ENCODE measurements around the gene SMARCA1.
A peak's percentile ranks its signal among the peaks of the same experiment; 100 is the strongest.

DNA sequence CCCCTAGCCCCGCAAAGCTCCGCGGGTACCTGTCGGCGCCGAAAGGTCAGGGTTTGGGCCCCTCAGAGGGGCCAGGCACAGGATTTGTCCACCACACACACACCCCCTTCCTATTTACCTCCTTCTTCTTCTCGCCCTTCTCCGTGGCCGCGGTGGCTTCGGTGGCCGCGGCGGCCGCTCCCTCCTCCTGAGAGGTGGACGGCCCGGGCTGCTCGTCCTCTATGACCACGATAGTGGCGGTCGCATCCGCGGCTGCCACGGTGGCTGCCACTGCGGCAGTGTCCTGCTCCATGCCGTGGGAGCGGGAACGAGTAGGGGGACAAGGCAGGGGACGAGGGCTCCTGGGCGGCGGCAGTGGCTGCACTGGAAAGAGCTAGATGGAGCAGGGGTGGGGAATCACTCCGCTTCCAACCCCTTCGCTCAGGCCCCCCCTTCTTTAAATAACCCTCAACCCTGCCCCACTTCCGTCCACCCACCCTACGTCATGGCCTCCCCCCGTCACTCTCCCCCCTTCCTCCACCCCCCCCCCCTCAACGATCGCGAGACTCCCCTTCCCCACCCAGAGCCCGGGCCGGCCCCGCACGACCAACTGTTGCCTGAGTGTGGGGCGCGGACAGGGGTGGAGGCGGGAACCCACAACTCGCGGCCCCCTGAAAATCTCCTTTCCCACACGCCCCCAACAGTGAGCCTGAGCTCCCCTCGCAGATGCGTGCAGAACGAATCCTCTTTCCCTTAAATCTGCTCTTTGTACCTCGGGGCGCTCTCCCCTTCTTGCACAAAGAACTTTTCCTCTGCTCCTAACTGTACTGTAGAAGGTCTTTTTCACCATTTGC, at the start of gene SMARCA1:
- TF ChIP-seq TCF12 (IDR thresholded peaks at IDR 0.05; ENCODE audit: low read depth) (no peak), EP300 (IDR thresholded peaks at IDR 0.05; ENCODE audit: borderline replicate concordance) (no peak), TAF1 (IDR thresholded peaks at IDR 0.05; ENCODE audit: low read depth) (no peak), RAD21 (IDR thresholded peaks at IDR 0.05; ENCODE audit: low read depth) (no peak), EGR1 (IDR thresholded peaks at IDR 0.05) (no peak), ZBTB7A (IDR thresholded peaks at IDR 0.05; ENCODE audit: low read depth) (peak; percentile 46; the same call in 1 of the 2 replicates)
